NK-92 (cell line): Measurements from ENCODE around the gene CNEP1R1.

Experiments
- DNase-seq: peaks from one replicate; lab custom pipeline; 2025; ENCODE audit not compliant: unreplicated experiment; lab: John Stamatoyannopoulos, UW

CNEP1R1 gene

GRCh38 chr16:50015631-50016030, 9.4 kb upstream of the CNEP1R1 start:
- no peak for DNase-seq

GRCh38 chr16:50017553-50017952, 7.5 kb upstream of the CNEP1R1 start:
- no peak for DNase-seq

- DNase-seq, result no peak
Observed at GRCh38 chr16:50021544-50021943, 3.5 kb upstream of the CNEP1R1 start.

GRCh38 chr16:50023641-50024040, 1.4 kb upstream of the CNEP1R1 start:
- no peak for DNase-seq

- no peak for DNase-seq
Observed at GRCh38 chr16:50024207-50024606, 818 bp upstream of the CNEP1R1 start.

GRCh38 chr16:50025537-50025931, 509 bp downstream of the CNEP1R1 start:
- DNase-seq, result no peak

GRCh38 chr16:50027829-50028228, 2.8 kb downstream of the CNEP1R1 start:
- no peak for DNase-seq

- DNase-seq, result no peak
Observed at GRCh38 chr16:50035468-50035992, 10.5 kb downstream of the CNEP1R1 start.

- no peak for DNase-seq
Observed at GRCh38 chr16:50036426-50036825, 11.4 kb downstream of the CNEP1R1 start.

GRCh38 chr16:50037662-50038220, 12.7 kb downstream of the CNEP1R1 start:
- no peak for DNase-seq

GRCh38 chr16:50038286-50038685, 13.3 kb downstream of the CNEP1R1 start:
- no peak for DNase-seq

- DNase-seq, result no peak
Observed at GRCh38 chr16:50038756-50039529, 13.9 kb downstream of the CNEP1R1 start.

- no peak for DNase-seq
Observed at GRCh38 chr16:50040018-50040417, 15.0 kb downstream of the CNEP1R1 start.

- DNase-seq, result no peak
Observed at GRCh38 chr16:50040710-50041109, 15.7 kb downstream of the CNEP1R1 start.

- no peak for DNase-seq
Observed at GRCh38 chr16:50043358-50043757, 18.3 kb downstream of the CNEP1R1 start.

GRCh38 chr16:50045412-50045811, 20.4 kb downstream of the CNEP1R1 start:
- no peak for DNase-seq

- DNase-seq, result no peak
Observed at GRCh38 chr16:50046853-50047252, 21.8 kb downstream of the CNEP1R1 start.

- DNase-seq, result no peak
Observed at GRCh38 chr16:50047864-50048263, 22.8 kb downstream of the CNEP1R1 start.

- no peak for DNase-seq
Observed at GRCh38 chr16:50050802-50051201, 25.8 kb downstream of the CNEP1R1 start.

- no peak for DNase-seq
Observed at GRCh38 chr16:50056226-50056625, 31.2 kb downstream of the CNEP1R1 start.

GRCh38 chr16:50058091-50058771, 33.2 kb downstream of the CNEP1R1 start:
- DNase-seq, result no peak

GRCh38 chr16:50059111-50059510, 34.1 kb downstream of the CNEP1R1 start:
- no peak for DNase-seq
